GM21360 (cell line): ENCODE measurements around the gene CLDN3.
A peak's percentile ranks its signal among the peaks of the same experiment; 100 is the strongest.
"Not testable (repeated sequence)": the region's sequence is repeated elsewhere in the genome, so short reads cannot be mapped to it uniquely, and the experiment has no call there.

Experiments
- ATAC-seq: cut with Tn5 transposase; IDR thresholded peaks from one replicate; pipeline ENCODE4 v1.9.1; 2021; ENCODE audit warnings: mild to moderate bottlenecking, moderate library complexity; ENCODE audit not compliant: unreplicated experiment

CLDN3 gene

GRCh38 chr7:73738220-73738611 lies 31.9 kb downstream of the CLDN3 start:
- peak; percentile 14 for ATAC-seq

GRCh38 chr7:73737491-73738219 lies 32.4 kb downstream of the CLDN3 start:
- no peak for ATAC-seq

- no peak for ATAC-seq
Observed at GRCh38 chr7:73736885-73737284, 33.2 kb downstream of the CLDN3 start.

GRCh38 chr7:73735528-73735905 lies 34.6 kb downstream of the CLDN3 start:
- no peak for ATAC-seq

GRCh38 chr7:73734619-73735527 lies 35.2 kb downstream of the CLDN3 start:
- peak; percentile 51 for ATAC-seq

GRCh38 chr7:73732397-73732796 lies 37.7 kb downstream of the CLDN3 start:
- ATAC-seq = no peak

GRCh38 chr7:73730485-73730884 lies 39.6 kb downstream of the CLDN3 start:
- ATAC-seq = no peak

GRCh38 chr7:73728551-73728950 lies 41.5 kb downstream of the CLDN3 start:
- ATAC-seq = no peak

GRCh38 chr7:73727952-73728351 lies 42.1 kb downstream of the CLDN3 start:
- ATAC-seq = no peak

GRCh38 chr7:73726083-73726466 lies 44.0 kb downstream of the CLDN3 start:
- peak; percentile 32 for ATAC-seq

- no peak for ATAC-seq
Observed at GRCh38 chr7:73723813-73724212, 46.3 kb downstream of the CLDN3 start.

- ATAC-seq = no peak
Observed at GRCh38 chr7:73722785-73723184, 47.3 kb downstream of the CLDN3 start.

GRCh38 chr7:73722182-73722581 lies 47.9 kb downstream of the CLDN3 start:
- not testable (repeated sequence) for ATAC-seq

GRCh38 chr7:73721377-73721817 lies 48.7 kb downstream of the CLDN3 start:
- ATAC-seq = no peak

GRCh38 chr7:73720443-73720842 lies 49.6 kb downstream of the CLDN3 start:
- not testable (repeated sequence) for ATAC-seq

GRCh38 chr7:73719806-73720169 lies 50.3 kb downstream of the CLDN3 start:
- peak; percentile 8 for ATAC-seq
